OCI-LY7 (cell line): Measurements from ENCODE around the gene CLSTN1.

Experiments
- EZH2phosphoT487 ChIP-seq: fragments of 200-600 bp; sonication (generic); IDR thresholded peaks from 2 replicates; pipeline ENCODE4 v1.6.1; 2018; ENCODE audit warnings: low read depth, borderline replicate concordance, mild to moderate bottlenecking, mixed run types, antibody characterized with exemption, low read length, moderate library complexity, mixed read lengths
- TF ChIP-seq, protein P1 (sequence below): fragments of 200-600 bp; sonication (generic); conservative IDR thresholded peaks from 2 replicates; pipeline ENCODE4 v1.5.1; 2014; ENCODE audit warnings: mild to moderate bottlenecking, antibody characterized with exemption, low read length, moderate library complexity, mixed read lengths

DNA sequence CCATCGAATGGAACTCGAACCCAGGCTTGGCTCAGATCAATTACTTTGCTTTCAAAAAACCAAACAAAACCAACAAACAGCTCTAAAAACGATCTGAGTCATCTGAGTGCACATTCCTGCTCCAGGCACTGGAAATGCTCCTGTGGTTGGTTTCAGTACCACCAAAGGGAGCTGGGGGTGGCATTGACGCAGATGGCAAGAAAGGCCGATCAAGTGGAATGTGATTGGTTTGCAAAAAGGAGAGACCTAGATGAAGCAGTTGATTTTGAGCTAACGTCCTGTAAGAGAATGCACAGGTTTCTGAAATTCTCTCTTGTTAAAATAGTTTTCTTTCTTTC lies 132.7 kb downstream of the CLSTN1 start:
- TF ChIP-seq, protein P1, sequence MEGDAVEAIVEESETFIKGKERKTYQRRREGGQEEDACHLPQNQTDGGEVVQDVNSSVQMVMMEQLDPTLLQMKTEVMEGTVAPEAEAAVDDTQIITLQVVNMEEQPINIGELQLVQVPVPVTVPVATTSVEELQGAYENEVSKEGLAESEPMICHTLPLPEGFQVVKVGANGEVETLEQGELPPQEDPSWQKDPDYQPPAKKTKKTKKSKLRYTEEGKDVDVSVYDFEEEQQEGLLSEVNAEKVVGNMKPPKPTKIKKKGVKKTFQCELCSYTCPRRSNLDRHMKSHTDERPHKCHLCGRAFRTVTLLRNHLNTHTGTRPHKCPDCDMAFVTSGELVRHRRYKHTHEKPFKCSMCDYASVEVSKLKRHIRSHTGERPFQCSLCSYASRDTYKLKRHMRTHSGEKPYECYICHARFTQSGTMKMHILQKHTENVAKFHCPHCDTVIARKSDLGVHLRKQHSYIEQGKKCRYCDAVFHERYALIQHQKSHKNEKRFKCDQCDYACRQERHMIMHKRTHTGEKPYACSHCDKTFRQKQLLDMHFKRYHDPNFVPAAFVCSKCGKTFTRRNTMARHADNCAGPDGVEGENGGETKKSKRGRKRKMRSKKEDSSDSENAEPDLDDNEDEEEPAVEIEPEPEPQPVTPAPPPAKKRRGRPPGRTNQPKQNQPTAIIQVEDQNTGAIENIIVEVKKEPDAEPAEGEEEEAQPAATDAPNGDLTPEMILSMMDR, result no peak
- TF ChIP-seq EZH2phosphoT487, result no peak
